GM23338 (cell line): Measurements from ENCODE around the gene FEN1. TPM values are rescaled to one million over a fixed set of nuclear protein-coding genes. Genes with fewer than 3 reads are reported as not detected.
A peak's percentile ranks its signal among the peaks of the same experiment; 100 is the strongest.

Experiments
- ATAC-seq: fragments of 200-7000 bp; cut with Tn5 transposase; 3 replicates; pipeline ENCODE4 v1.9.1; 2020
- DNase-seq: peaks from one replicate; pipeline ENCODE4 v3.0.0-alpha.2; 2015; ENCODE audit warnings: low spot score
- H2AFZ ChIP-seq: fragments of 200-600 bp; sonication (generic); 2 replicates; pipeline ENCODE4 v1.8.0; 2016; ENCODE audit warnings: antibody characterized with exemption, mild to moderate bottlenecking, moderate library complexity
- H3F3A ChIP-seq: fragments of 200-600 bp; sonication (generic); replicated peaks from 2 replicates; pipeline ENCODE4 v1.8.0; 2017; ENCODE audit warnings: antibody characterized with exemption, mixed run types, low read depth
- H3K27ac ChIP-seq: fragments of 200-600 bp; sonication (generic); 2 replicates; pipeline ENCODE4 v1.6.1; 2016; ENCODE audit warnings: low read depth
- H3K27me3 ChIP-seq: fragments of 200-600 bp; sonication (generic); 2 replicates; pipeline ENCODE4 v1.8.0; 2016; ENCODE audit warnings: mild to moderate bottlenecking, mixed run types, moderate library complexity; ENCODE audit not compliant: insufficient read depth
- H3K36me3 ChIP-seq: fragments of 200-600 bp; sonication (generic); 2 replicates; pipeline ENCODE4 v1.8.0; 2016; ENCODE audit warnings: mild to moderate bottlenecking; ENCODE audit not compliant: insufficient read depth
- H3K4me1 ChIP-seq: fragments of 200-600 bp; sonication (generic); 2 replicates; pipeline ENCODE4 v1.8.0; 2016; ENCODE audit warnings: mild to moderate bottlenecking, moderate library complexity; ENCODE audit not compliant: insufficient read depth
- H3K4me2 ChIP-seq: fragments of 200-600 bp; sonication (generic); 2 replicates; pipeline ENCODE4 v1.7.1; 2017; ENCODE audit warnings: mixed run types
- H3K4me3 ChIP-seq: fragments of 200-600 bp; sonication (generic); 2 replicates; pipeline ENCODE4 v1.6.1; 2016; ENCODE audit warnings: mixed run types
- H3K79me2 ChIP-seq: fragments of 200-600 bp; sonication (generic); replicated peaks from 2 replicates; pipeline ENCODE4 v1.8.0; 2017; ENCODE audit warnings: mild to moderate bottlenecking; ENCODE audit not compliant: insufficient read depth
- H3K9me2 ChIP-seq: fragments of 200-600 bp; sonication (generic); 2 replicates; pipeline ENCODE4 v1.8.0; 2017; ENCODE audit not compliant: insufficient read depth
- H4K20me1 ChIP-seq: fragments of 200-600 bp; sonication (generic); replicated peaks from 2 replicates; pipeline ENCODE4 v1.8.0; 2017; ENCODE audit warnings: mild to moderate bottlenecking; ENCODE audit not compliant: insufficient read depth
- H3K27ac Mint-ChIP-seq: 2 replicates; pipeline ENCODE4 v1.8.0; 2020; ENCODE audit warnings: inconsistent platforms, mild to moderate bottlenecking, moderate library complexity, mixed read lengths
- H3K27me3 Mint-ChIP-seq: 3 replicates; pipeline ENCODE4 v1.8.0; 2022; ENCODE audit warnings: low read depth, mild to moderate bottlenecking, moderate library complexity, mixed read lengths, inconsistent platforms; ENCODE audit not compliant: insufficient read depth, poor library complexity
- H3K36me3 Mint-ChIP-seq: 3 replicates; pipeline ENCODE4 v1.8.0; 2021; ENCODE audit warnings: low read depth, mild to moderate bottlenecking, inconsistent platforms, moderate library complexity, mixed read lengths
- H3K4me1 Mint-ChIP-seq: 3 replicates; pipeline ENCODE4 v1.8.0; 2020; ENCODE audit warnings: mild to moderate bottlenecking, inconsistent platforms, mixed read lengths
- H3K4me3 Mint-ChIP-seq: 3 replicates; pipeline ENCODE4 v1.8.0; 2021; ENCODE audit warnings: moderate library complexity, mild to moderate bottlenecking, inconsistent platforms, mixed read lengths
- H3K9me3 Mint-ChIP-seq: 3 replicates; pipeline ENCODE4 v1.8.0; 2020; ENCODE audit warnings: moderate library complexity, mild to moderate bottlenecking, inconsistent platforms, mixed read lengths
- EZH2phosphoT487 ChIP-seq: fragments of 200-600 bp; sonication (generic); IDR thresholded peaks from one replicate; pipeline ENCODE4 v1.8.1; 2018; ENCODE audit warnings: antibody characterized with exemption; ENCODE audit not compliant: unreplicated experiment
- NANOG ChIP-seq: IDR thresholded peaks from 2 replicates; pipeline ENCODE4 v1.6.1; 2016; ENCODE audit warnings: antibody characterized with exemption, borderline replicate concordance
- POLR2AphosphoS5 ChIP-seq: IDR thresholded peaks from 2 replicates; pipeline ENCODE4 v1.6.1; 2016; ENCODE audit warnings: antibody characterized with exemption, low read depth
- ZNF331 ChIP-seq: fragments of 250-450 bp; sonication (Bioruptor Pico); IDR thresholded peaks from 2 replicates; pipeline ENCODE4 v1.5.0; 2020; ENCODE audit warnings: low read depth, mild to moderate bottlenecking, moderate library complexity
- polyA plus RNA-seq: library from polyadenylated mRNA; unstranded; fragments of >200 nt; fragmentation: Nextera tagmentation; extraction: Ambion mirVana; gene quantifications from 2 replicates; pipeline ENCODE4 v1.2.1, GENCODE V29; 2016
- total RNA-seq: library from RNA; depleted of rRNA; stranded (reverse); fragments of >200 nt; shearing (Covaris generic); gene quantifications from 2 replicates; pipeline ENCODE4 v1.2.3, GENCODE V29; 2014
- TF ChIP-seq, protein P1 (sequence below), 2 experiments: fragments of 200-600 bp in 1 of 2; sonication (generic) in 1 of 2; conservative IDR thresholded peaks; 2 replicates each; pipeline versions ENCODE4 v1.5.1 to v1.6.1; 2016 to 2017; ENCODE audit warnings: antibody characterized with exemption in 2 of 2, low read depth in 2 of 2, mild to moderate bottlenecking in 2 of 2, moderate library complexity in 1 of 2
- TF ChIP-seq, protein P2 (sequence below): fragments of 250-450 bp; sonication (Bioruptor Pico); IDR thresholded peaks from 2 replicates; pipeline ENCODE4 v1.5.0; 2020; ENCODE audit warnings: mild to moderate bottlenecking, moderate library complexity
- TF ChIP-seq, protein P3 (sequence below): IDR thresholded peaks from one replicate; pipeline ENCODE4 v1.6.1; 2018; ENCODE audit warnings: antibody characterized with exemption; ENCODE audit not compliant: unreplicated experiment

FEN1 gene
- total and polyA plus RNA-seq, 2 experiments from 2014 or later: 85.1 to 89.0 TPM

DNA sequence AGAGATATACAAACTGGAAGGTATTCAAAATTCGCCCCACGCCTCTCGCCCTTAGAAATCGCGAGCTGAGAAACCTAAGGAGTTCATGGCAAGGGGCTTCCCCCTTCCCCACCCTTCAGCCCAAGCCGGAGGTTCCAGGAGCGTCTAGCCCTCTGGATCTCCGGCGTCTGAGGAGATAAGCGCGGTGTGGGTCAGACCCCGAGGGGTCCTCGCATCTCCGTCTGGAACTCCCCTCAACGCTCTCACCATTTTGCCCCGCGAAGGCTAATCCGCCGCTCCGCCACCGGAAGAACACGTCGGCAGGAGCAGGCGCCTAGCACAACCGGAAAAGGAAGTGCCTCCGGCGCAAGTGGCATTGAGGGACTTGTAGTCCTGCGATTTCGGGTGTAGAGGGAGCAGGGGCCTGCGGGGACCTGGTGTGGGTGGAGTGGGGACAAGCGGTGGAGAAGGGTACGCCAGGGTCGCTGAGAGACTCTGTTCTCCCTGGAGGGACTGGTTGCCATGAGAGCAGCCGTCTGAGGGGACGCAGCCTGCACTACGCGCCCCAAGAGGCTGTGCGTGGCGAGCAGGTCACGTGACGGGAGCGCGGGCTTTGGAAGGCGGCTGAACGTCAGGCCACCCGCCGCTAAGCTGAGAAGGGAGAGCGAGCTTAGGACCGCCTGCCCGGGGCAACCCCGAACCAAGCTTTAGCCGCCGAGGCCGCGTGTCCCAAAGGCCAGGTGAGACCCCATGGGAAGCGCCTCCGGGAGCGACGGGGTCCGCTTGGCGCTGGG, at the start of gene FEN1, which contains the start of gene TMEM258 (continued):
- TF ChIP-seq, protein P1, sequence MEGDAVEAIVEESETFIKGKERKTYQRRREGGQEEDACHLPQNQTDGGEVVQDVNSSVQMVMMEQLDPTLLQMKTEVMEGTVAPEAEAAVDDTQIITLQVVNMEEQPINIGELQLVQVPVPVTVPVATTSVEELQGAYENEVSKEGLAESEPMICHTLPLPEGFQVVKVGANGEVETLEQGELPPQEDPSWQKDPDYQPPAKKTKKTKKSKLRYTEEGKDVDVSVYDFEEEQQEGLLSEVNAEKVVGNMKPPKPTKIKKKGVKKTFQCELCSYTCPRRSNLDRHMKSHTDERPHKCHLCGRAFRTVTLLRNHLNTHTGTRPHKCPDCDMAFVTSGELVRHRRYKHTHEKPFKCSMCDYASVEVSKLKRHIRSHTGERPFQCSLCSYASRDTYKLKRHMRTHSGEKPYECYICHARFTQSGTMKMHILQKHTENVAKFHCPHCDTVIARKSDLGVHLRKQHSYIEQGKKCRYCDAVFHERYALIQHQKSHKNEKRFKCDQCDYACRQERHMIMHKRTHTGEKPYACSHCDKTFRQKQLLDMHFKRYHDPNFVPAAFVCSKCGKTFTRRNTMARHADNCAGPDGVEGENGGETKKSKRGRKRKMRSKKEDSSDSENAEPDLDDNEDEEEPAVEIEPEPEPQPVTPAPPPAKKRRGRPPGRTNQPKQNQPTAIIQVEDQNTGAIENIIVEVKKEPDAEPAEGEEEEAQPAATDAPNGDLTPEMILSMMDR (conservative IDR thresholded peaks at IDR 0.05; ENCODE audit: low read depth in 2 of 2): no peak

DNA sequence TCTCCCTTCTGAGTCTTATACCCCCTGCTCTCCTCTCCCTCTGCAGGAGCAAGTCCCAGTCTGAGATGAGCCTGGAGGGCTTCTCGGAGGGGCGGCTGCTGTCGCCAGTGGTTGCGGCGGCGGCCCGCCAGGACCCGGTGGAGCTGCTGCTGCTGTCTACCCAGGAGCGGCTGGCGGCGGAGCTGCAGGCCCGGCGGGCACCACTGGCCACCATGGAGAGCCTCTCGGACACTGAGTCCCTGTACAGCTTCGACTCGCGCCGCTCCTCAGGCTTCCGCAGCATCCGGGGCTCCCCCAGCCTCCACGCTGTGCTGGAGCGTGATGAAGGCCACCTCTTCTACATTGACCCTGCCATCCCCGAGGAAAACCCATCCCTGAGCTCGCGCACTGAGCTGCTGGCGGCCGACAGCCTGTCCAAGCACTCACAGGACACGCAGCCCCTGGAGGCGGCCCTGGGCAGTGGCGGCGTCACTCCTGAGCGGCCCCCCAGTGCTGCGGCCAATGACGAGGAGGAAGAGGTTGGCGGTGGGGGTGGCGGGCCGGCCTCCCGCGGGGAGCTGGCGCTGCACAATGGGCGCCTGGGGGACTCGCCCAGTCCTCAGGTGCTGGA, 49.1 kb upstream of the FEN1 start:
- Histone ChIP-seq H3K27ac (no peak overlapping the region), H3F3A (no peaks in the 10 kb centered on the region), H3K4me3 (no peak overlapping the region), H3K79me2 (no peaks in the 10 kb centered on the region), H3K27me3 (no peaks in the 10 kb centered on the region), H4K20me1 (no peaks in the 10 kb centered on the region), H3K4me2 (no peak overlapping the region), H3K36me3 (no peaks in the 10 kb centered on the region), H3K9me2 (no peaks in the 10 kb centered on the region), H2AFZ (no peak overlapping the region), H3K4me1 (no peaks in the 10 kb centered on the region; the same call in 1 of the 2 replicates)
- Mint-ChIP-seq H3K27ac (no peak overlapping the region), H3K9me3 (no peaks in the 10 kb centered on the region), H3K4me3 (no peak overlapping the region), H3K27me3 (peaks cover 13% of the 10 kb centered on the region), H3K4me1 (peaks cover 6% of the 10 kb centered on the region; the same call in 1 of the 3 replicates), H3K36me3 (peaks cover 4% of the 10 kb centered on the region; the same call in 2 of the 3 replicates)
- DNase-seq: peak; percentile 61
- peak; percentile 16 for ATAC-seq
- TF ChIP-seq NANOG (no peak), EZH2phosphoT487 (no peak), POLR2AphosphoS5 (no peak), ZNF331 (CRISPR knock-in tag) (no peak)
- TF ChIP-seq, protein P2, sequence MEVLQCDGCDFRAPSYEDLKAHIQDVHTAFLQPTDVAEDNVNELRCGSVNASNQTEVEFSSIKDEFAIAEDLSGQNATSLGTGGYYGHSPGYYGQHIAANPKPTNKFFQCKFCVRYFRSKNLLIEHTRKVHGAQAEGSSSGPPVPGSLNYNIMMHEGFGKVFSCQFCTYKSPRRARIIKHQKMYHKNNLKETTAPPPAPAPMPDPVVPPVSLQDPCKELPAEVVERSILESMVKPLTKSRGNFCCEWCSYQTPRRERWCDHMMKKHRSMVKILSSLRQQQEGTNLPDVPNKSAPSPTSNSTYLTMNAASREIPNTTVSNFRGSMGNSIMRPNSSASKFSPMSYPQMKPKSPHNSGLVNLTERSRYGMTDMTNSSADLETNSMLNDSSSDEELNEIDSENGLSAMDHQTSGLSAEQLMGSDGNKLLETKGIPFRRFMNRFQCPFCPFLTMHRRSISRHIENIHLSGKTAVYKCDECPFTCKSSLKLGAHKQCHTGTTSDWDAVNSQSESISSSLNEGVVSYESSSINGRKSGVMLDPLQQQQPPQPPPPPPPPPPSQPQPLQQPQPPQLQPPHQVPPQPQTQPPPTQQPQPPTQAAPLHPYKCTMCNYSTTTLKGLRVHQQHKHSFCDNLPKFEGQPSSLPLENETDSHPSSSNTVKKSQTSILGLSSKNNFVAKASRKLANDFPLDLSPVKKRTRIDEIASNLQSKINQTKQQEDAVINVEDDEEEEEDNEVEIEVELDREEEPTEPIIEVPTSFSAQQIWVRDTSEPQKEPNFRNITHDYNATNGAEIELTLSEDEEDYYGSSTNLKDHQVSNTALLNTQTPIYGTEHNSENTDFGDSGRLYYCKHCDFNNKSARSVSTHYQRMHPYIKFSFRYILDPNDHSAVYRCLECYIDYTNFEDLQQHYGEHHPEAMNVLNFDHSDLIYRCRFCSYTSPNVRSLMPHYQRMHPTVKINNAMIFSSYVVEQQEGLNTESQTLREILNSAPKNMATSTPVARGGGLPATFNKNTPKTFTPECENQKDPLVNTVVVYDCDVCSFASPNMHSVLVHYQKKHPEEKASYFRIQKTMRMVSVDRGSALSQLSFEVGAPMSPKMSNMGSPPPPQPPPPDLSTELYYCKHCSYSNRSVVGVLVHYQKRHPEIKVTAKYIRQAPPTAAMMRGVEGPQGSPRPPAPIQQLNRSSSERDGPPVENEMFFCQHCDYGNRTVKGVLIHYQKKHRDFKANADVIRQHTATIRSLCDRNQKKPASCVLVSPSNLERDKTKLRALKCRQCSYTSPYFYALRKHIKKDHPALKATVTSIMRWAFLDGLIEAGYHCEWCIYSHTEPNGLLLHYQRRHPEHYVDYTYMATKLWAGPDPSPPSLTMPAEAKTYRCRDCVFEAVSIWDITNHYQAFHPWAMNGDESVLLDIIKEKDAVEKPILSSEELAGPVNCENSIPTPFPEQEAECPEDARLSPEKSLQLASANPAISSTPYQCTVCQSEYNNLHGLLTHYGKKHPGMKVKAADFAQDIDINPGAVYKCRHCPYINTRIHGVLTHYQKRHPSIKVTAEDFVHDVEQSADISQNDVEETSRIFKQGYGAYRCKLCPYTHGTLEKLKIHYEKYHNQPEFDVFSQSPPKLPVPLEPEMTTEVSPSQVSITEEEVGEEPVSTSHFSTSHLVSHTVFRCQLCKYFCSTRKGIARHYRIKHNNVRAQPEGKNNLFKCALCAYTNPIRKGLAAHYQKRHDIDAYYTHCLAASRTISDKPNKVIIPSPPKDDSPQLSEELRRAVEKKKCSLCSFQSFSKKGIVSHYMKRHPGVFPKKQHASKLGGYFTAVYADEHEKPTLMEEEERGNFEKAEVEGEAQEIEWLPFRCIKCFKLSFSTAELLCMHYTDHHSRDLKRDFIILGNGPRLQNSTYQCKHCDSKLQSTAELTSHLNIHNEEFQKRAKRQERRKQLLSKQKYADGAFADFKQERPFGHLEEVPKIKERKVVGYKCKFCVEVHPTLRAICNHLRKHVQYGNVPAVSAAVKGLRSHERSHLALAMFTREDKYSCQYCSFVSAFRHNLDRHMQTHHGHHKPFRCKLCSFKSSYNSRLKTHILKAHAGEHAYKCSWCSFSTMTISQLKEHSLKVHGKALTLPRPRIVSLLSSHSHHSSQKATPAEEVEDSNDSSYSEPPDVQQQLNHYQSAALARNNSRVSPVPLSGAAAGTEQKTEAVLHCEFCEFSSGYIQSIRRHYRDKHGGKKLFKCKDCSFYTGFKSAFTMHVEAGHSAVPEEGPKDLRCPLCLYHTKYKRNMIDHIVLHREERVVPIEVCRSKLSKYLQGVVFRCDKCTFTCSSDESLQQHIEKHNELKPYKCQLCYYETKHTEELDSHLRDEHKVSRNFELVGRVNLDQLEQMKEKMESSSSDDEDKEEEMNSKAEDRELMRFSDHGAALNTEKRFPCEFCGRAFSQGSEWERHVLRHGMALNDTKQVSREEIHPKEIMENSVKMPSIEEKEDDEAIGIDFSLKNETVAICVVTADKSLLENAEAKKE (CRISPR knock-in tag): no peak
- TF ChIP-seq, protein P1 (conservative IDR thresholded peaks at IDR 0.05; ENCODE audit: low read depth in 2 of 2): peak; percentile 12 to 23; a peak in 3 of 4 replicates
- TF ChIP-seq, protein P3, sequence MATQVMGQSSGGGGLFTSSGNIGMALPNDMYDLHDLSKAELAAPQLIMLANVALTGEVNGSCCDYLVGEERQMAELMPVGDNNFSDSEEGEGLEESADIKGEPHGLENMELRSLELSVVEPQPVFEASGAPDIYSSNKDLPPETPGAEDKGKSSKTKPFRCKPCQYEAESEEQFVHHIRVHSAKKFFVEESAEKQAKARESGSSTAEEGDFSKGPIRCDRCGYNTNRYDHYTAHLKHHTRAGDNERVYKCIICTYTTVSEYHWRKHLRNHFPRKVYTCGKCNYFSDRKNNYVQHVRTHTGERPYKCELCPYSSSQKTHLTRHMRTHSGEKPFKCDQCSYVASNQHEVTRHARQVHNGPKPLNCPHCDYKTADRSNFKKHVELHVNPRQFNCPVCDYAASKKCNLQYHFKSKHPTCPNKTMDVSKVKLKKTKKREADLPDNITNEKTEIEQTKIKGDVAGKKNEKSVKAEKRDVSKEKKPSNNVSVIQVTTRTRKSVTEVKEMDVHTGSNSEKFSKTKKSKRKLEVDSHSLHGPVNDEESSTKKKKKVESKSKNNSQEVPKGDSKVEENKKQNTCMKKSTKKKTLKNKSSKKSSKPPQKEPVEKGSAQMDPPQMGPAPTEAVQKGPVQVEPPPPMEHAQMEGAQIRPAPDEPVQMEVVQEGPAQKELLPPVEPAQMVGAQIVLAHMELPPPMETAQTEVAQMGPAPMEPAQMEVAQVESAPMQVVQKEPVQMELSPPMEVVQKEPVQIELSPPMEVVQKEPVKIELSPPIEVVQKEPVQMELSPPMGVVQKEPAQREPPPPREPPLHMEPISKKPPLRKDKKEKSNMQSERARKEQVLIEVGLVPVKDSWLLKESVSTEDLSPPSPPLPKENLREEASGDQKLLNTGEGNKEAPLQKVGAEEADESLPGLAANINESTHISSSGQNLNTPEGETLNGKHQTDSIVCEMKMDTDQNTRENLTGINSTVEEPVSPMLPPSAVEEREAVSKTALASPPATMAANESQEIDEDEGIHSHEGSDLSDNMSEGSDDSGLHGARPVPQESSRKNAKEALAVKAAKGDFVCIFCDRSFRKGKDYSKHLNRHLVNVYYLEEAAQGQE: no peak
